K562 (cell line): ENCODE results near the gene CCDC137. TPM values are rescaled to one million over a fixed set of nuclear protein-coding genes. Genes with fewer than 3 reads are reported as not detected.

Experiments used
- ATAC-seq: fragments of 200-7000 bp; cut with Tn5 transposase; 3 replicates; pipeline ENCODE4 v1.9.1; 2020; ENCODE audit warnings: moderate library complexity
- BruUV-seq: library from RNA; stranded (reverse); fragments of 400-500 nt; replicated peaks from 2 replicates; lab custom pipeline; 2021; lab: Mats Ljungman, UMichigan
- CTCF ChIA-PET: fragments of 300-600 bp; formaldehyde crosslinking; extraction: SDS; loops from one replicate; lab custom pipeline; 2021; ENCODE audit warnings: low intra/inter-chr PET ratio; lab: Yijun Ruan, JAX
- POLR2A ChIA-PET: fragments of 300-600, 350-650 bp; sonication (Branson Sonifier 250); formaldehyde crosslinking; extraction: SDS; loops from one replicate; lab custom pipeline; 2021; ENCODE audit warnings: antibody characterized with exemption, inconsistent platforms; lab: Yijun Ruan, JAX
- DNase-seq, 4 experiments: peaks; one replicate each; pipeline versions ENCODE4 v3.0.0 to v3.0.0-alpha.2; 2011 to 2018; ENCODE audit warnings: low spot score in 3 of 4, mixed read lengths in 3 of 4; ENCODE audit errors: extremely low read depth in 1 of 4
- FAIRE-seq: peaks from 2 replicates; lab custom pipeline; 2011; peaks lifted over from hg19 to GRCh38; lab: Jason Lieb, UNC
- H2AFZ ChIP-seq: 2 replicates; pipeline ENCODE4 v1.6.0; 2011; ENCODE audit warnings: low read depth, low read length, control low read depth, inconsistent platforms
- H3K27ac ChIP-seq: fragments of 200-600 bp; 3 replicates; pipeline ENCODE4 v1.8.0; 2011; ENCODE audit warnings: low read depth, mild to moderate bottlenecking, control low read depth, inconsistent platforms, low read length, moderate library complexity, mixed read lengths; ENCODE audit errors: extremely low read depth
- H3K27me3 ChIP-seq, 2 experiments: fragments of 300-600 bp in 1 of 2; 2 replicates in 1 of 2; 3 replicates in 1 of 2; pipeline versions ENCODE4 v1.6.0 to v1.8.0; 2011; ENCODE audit warnings: inconsistent platforms in 2 of 2, low read length in 2 of 2, mild to moderate bottlenecking in 1 of 2, mixed read lengths in 1 of 2, moderate library complexity in 1 of 2; ENCODE audit not compliant: control insufficient read depth in 2 of 2, insufficient read depth in 2 of 2
- H3K36me3 ChIP-seq: fragments of 300-600 bp; 3 replicates; pipeline ENCODE4 v1.8.0; 2011; ENCODE audit warnings: mild to moderate bottlenecking, low read length, inconsistent platforms; ENCODE audit not compliant: control insufficient read depth, insufficient read depth
- H3K4me1 ChIP-seq, 2 experiments: fragments of 200-600 bp in 1 of 2; replicated peaks in 1 of 2; 2 replicates in 1 of 2; 3 replicates in 1 of 2; pipeline versions ENCODE4 v1.5.1 to v1.8.0; 2011; ENCODE audit warnings: inconsistent platforms in 2 of 2, low read length in 2 of 2, mild to moderate bottlenecking in 1 of 2, mixed read lengths in 1 of 2, moderate library complexity in 1 of 2; ENCODE audit not compliant: control insufficient read depth in 2 of 2, insufficient read depth in 2 of 2
- H3K4me2 ChIP-seq: 2 replicates; pipeline ENCODE4 v1.6.1; 2011; ENCODE audit warnings: low read length, control low read depth, inconsistent platforms, mixed read lengths; ENCODE audit not compliant: insufficient read depth
- H3K4me3 ChIP-seq: fragments of 200-600 bp; sonication (generic), shearing (Covaris generic); 2 replicates; pipeline ENCODE4 v1.5.1; 2016; ENCODE audit warnings: control low read depth, inconsistent platforms
- H3K79me2 ChIP-seq: fragments of 200-600 bp; 3 replicates; pipeline ENCODE4 v1.8.0; 2011; ENCODE audit warnings: low read length, inconsistent platforms; ENCODE audit not compliant: control insufficient read depth, insufficient read depth
- H3K9ac ChIP-seq, 2 experiments: 2 replicates each; pipeline versions ENCODE4 v1.6.0 to v1.6.1; 2011; ENCODE audit warnings: low read depth in 2 of 2, low read length in 2 of 2, control low read depth in 1 of 2, inconsistent platforms in 1 of 2, mild to moderate bottlenecking in 1 of 2, mixed read lengths in 1 of 2; ENCODE audit not compliant: insufficient read depth in 1 of 2
- H3K9me1 ChIP-seq: one replicate; pipeline ENCODE4 v1.6.0; 2011; ENCODE audit warnings: inconsistent platforms, mild to moderate bottlenecking, low read length, moderate library complexity; ENCODE audit not compliant: control insufficient read depth, insufficient read depth
- H3K9me3 ChIP-seq: replicated peaks from 2 replicates; pipeline ENCODE4 v1.5.1; 2011; ENCODE audit warnings: low read depth, low read length, inconsistent platforms; ENCODE audit not compliant: control insufficient read depth, insufficient read depth
- H4K20me1 ChIP-seq: replicated peaks from 2 replicates; pipeline ENCODE4 v1.6.1; 2011; ENCODE audit warnings: low read length, inconsistent platforms, mixed read lengths; ENCODE audit not compliant: control insufficient read depth, insufficient read depth
- HDAC8 ChIP-seq: fragments of 450-650 bp; IDR thresholded peaks from 2 replicates; pipeline ENCODE4 v1.6.1; 2016; ENCODE audit warnings: mild to moderate bottlenecking, missing genetic modification characterization, moderate library complexity, missing compliant biosample characterization
- HNRNPL ChIP-seq: fragments of 200-400 bp; formaldehyde crosslinking; IDR thresholded peaks from 2 replicates; pipeline ENCODE4 v1.6.1; 2017; ENCODE audit warnings: low read depth, mild to moderate bottlenecking, low read length
- HNRNPUL1 ChIP-seq: fragments of 200-400 bp; formaldehyde crosslinking; IDR thresholded peaks from 2 replicates; pipeline ENCODE4 v1.6.1; 2017; ENCODE audit warnings: low read length
- KAT8 ChIP-seq: fragments of 450-650 bp; IDR thresholded peaks from 2 replicates; pipeline ENCODE4 v1.6.1; 2016; ENCODE audit warnings: low read depth, mild to moderate bottlenecking
- PHB ChIP-seq: fragments of 250-450 bp; sonication (Bioruptor Pico); IDR thresholded peaks from 2 replicates; pipeline ENCODE4 v1.5.0; 2021
- POLR2AphosphoS5 ChIP-seq: IDR thresholded peaks from 2 replicates; pipeline ENCODE4 v1.6.1; 2011; ENCODE audit warnings: mild to moderate bottlenecking, low read depth, low read length, moderate library complexity; ENCODE audit not compliant: control insufficient read depth, insufficient read depth
- POLR2G ChIP-seq: fragments of 200-400 bp; formaldehyde crosslinking; IDR thresholded peaks from 2 replicates; pipeline ENCODE4 v1.6.1; 2017; ENCODE audit warnings: low read depth, mild to moderate bottlenecking, antibody characterized with exemption, low read length, moderate library complexity
- THRAP3 ChIP-seq: fragments of 450-650 bp; IDR thresholded peaks from 2 replicates; pipeline ENCODE4 v1.6.1; 2016; ENCODE audit warnings: mild to moderate bottlenecking, inconsistent platforms, borderline replicate concordance
- ZNF444 ChIP-seq: fragments of 250-450 bp; sonication (Bioruptor Pico); IDR thresholded peaks from 2 replicates; pipeline ENCODE4 v1.4.0; 2020; ENCODE audit warnings: mild to moderate bottlenecking, moderate library complexity
- WGBS: fragments of 100-300 bp; shearing (Covaris generic); methylation state at CpG from one replicate; pipeline ENCODE4 v1.1.6; 2016; ENCODE audit warnings: low coverage, mixed read lengths; ENCODE audit not compliant: insufficient coverage; ENCODE audit errors: missing lambda C conversion rate; 5-methylcytosine and 5-hydroxymethylcytosine counted together
- in situ Hi-C: fragments of 300-500 bp; cut with MboI; formaldehyde crosslinking; loops from 4 replicates; pipeline ENCODE4 v1.15.0; 2018; ENCODE audit warnings: inconsistent platforms, mixed read lengths
- intact Hi-C: fragments of 100-400 bp; cut with micrococcal nuclease; formaldehyde crosslinking; loops from 2 replicates; pipeline ENCODE4 v1.14.2; 2022
- polyA plus RNA-seq, 8 experiments: library from polyadenylated mRNA; depleted of rRNA in 4 of 8; stranded (reverse) in 5 of 8; unstranded in 3 of 8; fragments of >200 nt; fragmentation: Nextera tagmentation in 2 of 8; fragmentation: Illumina TruSeq in 1 of 8; extraction: Ambion mirVana in 2 of 8; extraction: Trizol in 1 of 8; gene quantifications; 2 replicates each; pipeline versions ENCODE4 v1.2.1 to v1.2.3, GENCODE V29; 2011 to 2014; ENCODE audit warnings: inconsistent platforms in 1 of 8, missing spikeins in 1 of 8
- total RNA-seq, 7 experiments: library from RNA; depleted of rRNA in 6 of 7; stranded (reverse); fragments of >200 nt in 6 of 7; fragmentation: Illumina TruSeq in 2 of 7; extraction: Trizol in 2 of 7; gene quantifications; 2 replicates each; pipeline versions ENCODE4 v1.2.1 to v1.2.3, GENCODE V29; 2011 to 2021; ENCODE audit warnings: low replicate concordance in 1 of 7
- TF ChIP-seq, protein P1 (sequence below): fragments of 250-450 bp; sonication (Bioruptor Pico); IDR thresholded peaks from 2 replicates; pipeline ENCODE4 v1.8.0; 2022; ENCODE audit warnings: inconsistent platforms
- TF ChIP-seq, protein P2 (sequence below): sonication (generic); formaldehyde crosslinking; IDR thresholded peaks from 2 replicates; pipeline ENCODE4 v1.9.0; 2022; ENCODE audit warnings: mild to moderate bottlenecking, missing genetic modification reagents

The CCDC137 gene
- total and polyA plus RNA-seq, 9 of the 15 experiments (the other 6 are each of a cell fraction or from before 2014, with no cell fraction given) = 2.3 to 68.1 (median 38.3) TPM

DNA sequence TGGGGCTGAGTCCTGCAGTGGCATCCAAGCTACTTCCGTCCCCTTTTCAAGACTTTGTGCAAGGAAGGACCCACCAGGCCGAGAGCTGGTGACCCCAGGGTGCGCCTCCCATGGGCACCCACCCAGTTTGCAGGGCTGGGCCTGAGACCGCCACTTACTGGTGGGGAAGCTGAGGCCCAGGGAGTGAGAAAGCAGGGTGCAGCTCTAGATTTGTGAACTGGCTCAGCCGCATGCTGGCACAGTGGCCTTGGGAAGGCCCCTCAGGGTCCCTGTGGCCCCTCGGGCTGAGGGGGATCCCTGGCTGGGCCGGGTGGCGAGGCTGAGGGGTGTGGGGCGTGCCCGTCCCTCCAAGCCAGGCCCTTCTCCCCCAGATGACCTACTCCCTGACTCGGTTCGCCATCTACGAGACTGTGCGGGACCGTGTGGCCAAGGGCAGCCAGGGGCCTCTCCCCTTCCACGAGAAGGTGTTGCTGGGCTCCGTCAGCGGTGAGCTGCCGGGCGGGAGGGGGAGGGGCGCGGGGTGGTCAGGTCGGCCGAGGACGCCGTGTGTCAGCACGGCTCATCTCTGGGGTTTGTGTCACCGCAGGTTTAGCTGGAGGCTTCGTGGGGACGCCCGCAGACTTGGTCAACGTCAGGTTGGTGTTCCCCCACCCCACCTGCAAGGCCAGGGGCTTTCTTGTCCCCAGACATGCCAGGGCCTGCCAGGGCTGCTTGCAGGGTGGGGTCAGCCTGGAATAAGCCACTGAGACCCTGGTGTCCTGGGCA lies 48.8 kb downstream of the CCDC137 start:
- intact Hi-C loops = no loop called here
- CTCF ChIA-PET = no interaction called here
- H3K36me3 ChIP-seq = peaks cover 59% of the 10 kb centered on the region; the same call in 1 of the 3 replicates
- BruUV-seq = no TSS peak
- H4K20me1 ChIP-seq = peaks cover 12% of the 10 kb centered on the region
- in situ Hi-C loops = no loop called here
- POLR2A ChIA-PET = interaction anchor here (0.6 to 5.2 kb wide), 7 partner anchors 8 to 813 kb away, joined by 3 to 59 read pairs (median 5); partner anchors contain the start of genes MRPL12 and P4HB
- no peak overlapping the region for H3K4me3 ChIP-seq
- ATAC-seq = no peak
- DNase-seq = no peak
- H3K4me2 ChIP-seq = no peak overlapping the region
- H3K27me3 ChIP-seq = no peaks in the 10 kb centered on the region
- H3K4me1 ChIP-seq = peaks cover 23 to 87% of the 10 kb centered on the region in 2 experiments
- 97% methylated on average over 11 of the region's 32 CpGs for WGBS
- no peaks in the 10 kb centered on the region for H3K9me1 ChIP-seq
- no peaks in the 10 kb centered on the region for H3K9me3 ChIP-seq
- TF ChIP-seq ZNF444 (CRISPR knock-in tag) (no peak), KAT8 (no peak), HDAC8 (tag) (no peak), HNRNPL (peak; percentile 14; the same call in 1 of the 2 replicates), THRAP3 (no peak), HNRNPUL1 (no peak), POLR2G (peak; percentile 18), POLR2AphosphoS5 (no peak), PHB (CRISPR knock-in tag) (no peak)
- TF ChIP-seq, protein P1, sequence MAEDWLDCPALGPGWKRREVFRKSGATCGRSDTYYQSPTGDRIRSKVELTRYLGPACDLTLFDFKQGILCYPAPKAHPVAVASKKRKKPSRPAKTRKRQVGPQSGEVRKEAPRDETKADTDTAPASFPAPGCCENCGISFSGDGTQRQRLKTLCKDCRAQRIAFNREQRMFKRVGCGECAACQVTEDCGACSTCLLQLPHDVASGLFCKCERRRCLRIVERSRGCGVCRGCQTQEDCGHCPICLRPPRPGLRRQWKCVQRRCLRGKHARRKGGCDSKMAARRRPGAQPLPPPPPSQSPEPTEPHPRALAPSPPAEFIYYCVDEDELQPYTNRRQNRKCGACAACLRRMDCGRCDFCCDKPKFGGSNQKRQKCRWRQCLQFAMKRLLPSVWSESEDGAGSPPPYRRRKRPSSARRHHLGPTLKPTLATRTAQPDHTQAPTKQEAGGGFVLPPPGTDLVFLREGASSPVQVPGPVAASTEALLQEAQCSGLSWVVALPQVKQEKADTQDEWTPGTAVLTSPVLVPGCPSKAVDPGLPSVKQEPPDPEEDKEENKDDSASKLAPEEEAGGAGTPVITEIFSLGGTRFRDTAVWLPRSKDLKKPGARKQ (CRISPR knock-in tag) = no peak
- TF ChIP-seq, protein P2, sequence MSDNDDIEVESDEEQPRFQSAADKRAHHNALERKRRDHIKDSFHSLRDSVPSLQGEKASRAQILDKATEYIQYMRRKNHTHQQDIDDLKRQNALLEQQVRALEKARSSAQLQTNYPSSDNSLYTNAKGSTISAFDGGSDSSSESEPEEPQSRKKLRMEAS (CRISPR knock-in tag) = peak; percentile 20; the same call in 1 of the 2 replicates
- H3K79me2 ChIP-seq = peaks cover 35% of the 10 kb centered on the region
- FAIRE-seq = no peak
- no peak overlapping the region for H3K27ac ChIP-seq
- H2AFZ ChIP-seq = no peak overlapping the region
- H3K9ac ChIP-seq = peak overlapping the region in 1 of 2 experiments; percentile 95; a peak in 2 of 4 replicates
